HEK293 (cell line): ENCODE data around the gene EIF2AK2.

ENCODE experiments used
- CTCF ChIA-PET: fragments of 350-600 bp; formaldehyde crosslinking; extraction: SDS; loops from one replicate; lab custom pipeline; 2021; ENCODE audit warnings: antibody characterized with exemption; lab: Yijun Ruan, JAX
- POLR2A ChIA-PET: fragments of 300-600 bp; formaldehyde crosslinking; extraction: SDS; loops from one replicate; lab custom pipeline; 2020; ENCODE audit warnings: antibody characterized with exemption, inconsistent platforms; lab: Yijun Ruan, JAX
- H3K27ac ChIP-seq: fragments of 200-500 bp; sonication (Bioruptor generic); 2 replicates; pipeline ENCODE4 v1.5.1; 2014; ENCODE audit warnings: low read depth, low read length, control low read depth, inconsistent platforms; ENCODE audit errors: extremely low read depth
- H3K36me3 ChIP-seq, 2 experiments: fragments of 200-500 bp in 1 of 2; sonication (Bioruptor generic) in 1 of 2; 1 replicate in 1 of 2; 2 replicates in 1 of 2; pipeline ENCODE4 v1.5.1; 2014 to 2017; ENCODE audit warnings: inconsistent platforms in 2 of 2, low read length in 2 of 2; ENCODE audit not compliant: control insufficient read depth in 2 of 2, insufficient read depth in 1 of 2
- H3K4me1 ChIP-seq: fragments of 200-500 bp; sonication (Bioruptor generic); 2 replicates; pipeline ENCODE4 v1.5.1; 2014; ENCODE audit warnings: mild to moderate bottlenecking, low read length, inconsistent platforms; ENCODE audit not compliant: control insufficient read depth, insufficient read depth
- H3K4me3 ChIP-seq: 2 replicates; pipeline ENCODE4 v1.5.1; 2011; ENCODE audit warnings: low read depth, mild to moderate bottlenecking, control low read depth, low read length, moderate library complexity
- H3K9me3 ChIP-seq: fragments of 200-500 bp; sonication (Bioruptor generic); 2 replicates; pipeline ENCODE4 v1.5.1; 2014; ENCODE audit warnings: low read depth, low read length, inconsistent platforms; ENCODE audit not compliant: control insufficient read depth, insufficient read depth
- EGR2 ChIP-seq: fragments of 450-650 bp; formaldehyde crosslinking; IDR thresholded peaks from 2 replicates; pipeline ENCODE4 v1.5.1; 2016; ENCODE audit warnings: low read depth, missing biosample characterization, missing genetic modification characterization
- IKZF3 ChIP-seq: fragments of 450-650 bp; IDR thresholded peaks from 2 replicates; pipeline ENCODE4 v1.5.0; 2018; ENCODE audit warnings: missing biosample characterization, mild to moderate bottlenecking, missing genetic modification characterization, moderate library complexity
- OSR2 ChIP-seq: fragments of 450-650 bp; formaldehyde crosslinking; IDR thresholded peaks from 2 replicates; pipeline ENCODE4 v1.5.1; 2016; ENCODE audit warnings: missing biosample characterization, missing genetic modification characterization
- PRDM10 ChIP-seq: fragments of 450-650 bp; formaldehyde crosslinking; IDR thresholded peaks from 2 replicates; pipeline ENCODE4 v1.5.1; 2016; ENCODE audit warnings: missing biosample characterization, missing genetic modification characterization
- SP2 ChIP-seq: fragments of 450-650 bp; formaldehyde crosslinking; IDR thresholded peaks from 2 replicates; pipeline ENCODE4 v1.5.1; 2016; ENCODE audit warnings: missing biosample characterization, missing genetic modification characterization
- SP7 ChIP-seq: fragments of 450-650 bp; formaldehyde crosslinking; IDR thresholded peaks from 2 replicates; pipeline ENCODE4 v1.5.1; 2016; ENCODE audit warnings: missing biosample characterization, missing genetic modification characterization
- ZBTB10 ChIP-seq: fragments of 450-650 bp; formaldehyde crosslinking; IDR thresholded peaks from 2 replicates; pipeline ENCODE4 v1.5.1; 2016; ENCODE audit warnings: missing biosample characterization, missing genetic modification characterization
- ZBTB17 ChIP-seq: fragments of 450-650 bp; formaldehyde crosslinking; IDR thresholded peaks from 2 replicates; pipeline ENCODE4 v1.5.1; 2016; ENCODE audit warnings: missing biosample characterization, missing genetic modification characterization
- ZBTB20 ChIP-seq: fragments of 450-650 bp; formaldehyde crosslinking; IDR thresholded peaks from 2 replicates; pipeline ENCODE4 v1.5.1; 2016; ENCODE audit warnings: missing biosample characterization, missing genetic modification characterization
- ZBTB26 ChIP-seq: fragments of 450-650 bp; formaldehyde crosslinking; optimal IDR thresholded peaks from 2 replicates; pipeline ENCODE3; 2016; ENCODE audit warnings: missing biosample characterization, mild to moderate bottlenecking, missing genetic modification characterization
- ZBTB48 ChIP-seq: fragments of 450-650 bp; formaldehyde crosslinking; IDR thresholded peaks from 2 replicates; pipeline ENCODE4 v1.5.1; 2016; ENCODE audit warnings: missing biosample characterization, missing genetic modification characterization
- ZEB2 ChIP-seq: fragments of 450-650 bp; formaldehyde crosslinking; IDR thresholded peaks from 2 replicates; pipeline ENCODE4 v1.5.1; 2016; ENCODE audit warnings: missing biosample characterization, missing genetic modification characterization
- ZNF114 ChIP-seq: fragments of 450-650 bp; formaldehyde crosslinking; IDR thresholded peaks from 2 replicates; pipeline ENCODE4 v1.5.0; 2017; ENCODE audit warnings: missing biosample characterization, missing genetic modification characterization
- ZNF121 ChIP-seq: fragments of 450-650 bp; formaldehyde crosslinking; IDR thresholded peaks from 2 replicates; pipeline ENCODE4 v1.5.1; 2016; ENCODE audit warnings: missing biosample characterization, missing genetic modification characterization
- ZNF133 ChIP-seq: fragments of 450-650 bp; formaldehyde crosslinking; IDR thresholded peaks from 2 replicates; pipeline ENCODE4 v1.5.1; 2016; ENCODE audit warnings: missing biosample characterization, missing genetic modification characterization
- ZNF26 ChIP-seq: fragments of 450-650 bp; formaldehyde crosslinking; IDR thresholded peaks from 2 replicates; pipeline ENCODE4 v1.5.1; 2016; ENCODE audit warnings: missing biosample characterization, missing genetic modification characterization
- ZNF335 ChIP-seq: fragments of 450-650 bp; formaldehyde crosslinking; conservative IDR thresholded peaks from 2 replicates; pipeline ENCODE4 v1.5.1; 2016; ENCODE audit warnings: missing biosample characterization, missing genetic modification characterization
- ZNF391 ChIP-seq: fragments of 450-650 bp; formaldehyde crosslinking; IDR thresholded peaks from 2 replicates; pipeline ENCODE4 v1.5.1; 2016; ENCODE audit warnings: low read depth, missing biosample characterization, missing genetic modification characterization, borderline replicate concordance
- ZNF585B ChIP-seq: fragments of 450-650 bp; formaldehyde crosslinking; IDR thresholded peaks from 2 replicates; pipeline ENCODE4 v1.5.1; 2016; ENCODE audit warnings: missing biosample characterization, missing genetic modification characterization
- ZNF692 ChIP-seq: fragments of 450-650 bp; formaldehyde crosslinking; IDR thresholded peaks from 2 replicates; pipeline ENCODE4 v1.5.1; 2016; ENCODE audit warnings: missing biosample characterization, missing genetic modification characterization
- ZSCAN30 ChIP-seq: fragments of 450-650 bp; IDR thresholded peaks from 2 replicates; pipeline ENCODE4 v1.5.1; 2018; ENCODE audit warnings: missing biosample characterization, mild to moderate bottlenecking, missing genetic modification characterization, moderate library complexity

Gene EIF2AK2

GRCh38 chr2:37196320-37197195 is 39.8 kb upstream of the EIF2AK2 start, which contains the start of gene CEBPZOS:
Gene CEBPZOS, plus strand, starts transcription at chr2:37196496. Its CDS starts 3,209 bp downstream, at chr2:37199705.
- CTCF ChIA-PET: no interaction called here
- H3K36me3 ChIP-seq: peaks cover 10 to 20% of the 10 kb centered on the region in 2 experiments
- POLR2A ChIA-PET: interaction anchor here (0.5 to 1.5 kb wide), 3 partner anchors 21 to 41 kb away, joined by 3 to 7 read pairs (median 3); partner anchors contain the start of genes CEBPZ and NDUFAF7
- TF ChIP-seq SP2 (peak; percentile 61), IKZF3 (peak; percentile 74; the same call in 1 of the 2 replicates), ZNF26 (no peak), ZBTB48 (tag by site-specific recombination) (peak; percentile 56), ZBTB26 (peak; percentile 85), ZNF391 (tag by site-specific recombination) (peak; percentile 12; the same call in 1 of the 2 replicates), ZNF133 (tag by site-specific recombination) (no peak), ZNF121 (tag by site-specific recombination) (0 out of 2 replicates have a peak, but pooled peaks have one; percentile 24), OSR2 (tag by site-specific recombination) (no peak), ZNF692 (tag by site-specific recombination) (peak; percentile 48; the same call in 1 of the 2 replicates), EGR2 (tag by site-specific recombination) (0 out of 2 replicates have a peak, but pooled peaks have one; percentile 17), ZBTB20 (peak; percentile 52; the same call in 1 of the 2 replicates), ZSCAN30 (tag by site-specific recombination) (peak; percentile 49; the same call in 1 of the 2 replicates), ZNF585B (peak; percentile 31; the same call in 1 of the 2 replicates), ZBTB10 (tag by site-specific recombination) (peak; percentile 50; the same call in 1 of the 2 replicates), ZEB2 (tag by site-specific recombination) (peak; percentile 73; the same call in 1 of the 2 replicates), SP7 (0 out of 2 replicates have a peak, but pooled peaks have one; percentile 56), PRDM10 (tag by site-specific recombination) (no peak), ZNF114 (tag by site-specific recombination) (no peak), ZBTB17 (tag by site-specific recombination) (peak; percentile 60), ZNF335 (tag by site-specific recombination) (peak; percentile 81)

More at GRCh38 chr2:37196320-37197195, 39.8 kb upstream of the EIF2AK2 start, which contains the start of gene CEBPZOS:
- no peaks in the 10 kb centered on the region for H3K9me3 ChIP-seq
- peak within 1 kb of the TSS; percentile 97 for H3K4me3 ChIP-seq
- peak within 1 kb of the TSS; percentile 84 for H3K27ac ChIP-seq
- no peaks in the 10 kb centered on the region for H3K4me1 ChIP-seq
